Caco-2 (cell line): ENCODE results near the gene FAM135A. TPM values are rescaled to one million over a fixed set of nuclear protein-coding genes. Genes with fewer than 3 reads are reported as not detected.

Experiments
- BruUV-seq: library from RNA; stranded (reverse); fragments of 400-500 nt; replicated peaks from 2 replicates; lab custom pipeline; 2021; lab: Mats Ljungman, UMichigan
- CTCF ChIA-PET: fragments of 300-600 bp; sonication (Branson Sonifier 250); formaldehyde crosslinking; loops from one replicate; lab custom pipeline; 2022; ENCODE audit warnings: antibody characterized with exemption; lab: Charles Lee
- POLR2A ChIA-PET: fragments of 300-600 bp; sonication (Branson Sonifier 250); formaldehyde crosslinking; loops from one replicate; lab custom pipeline; 2022; ENCODE audit warnings: antibody characterized with exemption; lab: Charles Lee
- DNase-seq, 2 experiments: peaks; one replicate each; pipeline versions ENCODE4 v3.0.0 to v3.0.0-alpha.2; 2020 to 2022
- H3K27me3 ChIP-seq: replicated peaks from 2 replicates; pipeline ENCODE4 v1.6.0; 2011; ENCODE audit warnings: low read length; ENCODE audit not compliant: control insufficient read depth, insufficient read depth
- H3K36me3 ChIP-seq: 2 replicates; pipeline ENCODE4 v1.5.1; 2011; ENCODE audit warnings: low read length; ENCODE audit not compliant: control insufficient read depth, insufficient read depth
- H3K4me1 ChIP-seq: fragments of 250-450 bp; sonication (Bioruptor Pico); 2 replicates; pipeline ENCODE4 v1.5.1; 2020; ENCODE audit warnings: mild to moderate bottlenecking
- H3K4me3 ChIP-seq: 2 replicates; pipeline ENCODE4 v1.5.1; 2011; ENCODE audit warnings: low read depth, mild to moderate bottlenecking, control low read depth, low read length
- H3K9me3 ChIP-seq: fragments of 250-450 bp; sonication (Bioruptor Pico); 2 replicates; pipeline ENCODE4 v1.5.1; 2020; ENCODE audit warnings: mild to moderate bottlenecking, moderate library complexity
- H3K27ac Mint-ChIP-seq: one replicate; pipeline ENCODE4 v1.8.0; 2022; ENCODE audit warnings: mixed read lengths; ENCODE audit not compliant: unreplicated experiment
- H3K27me3 Mint-ChIP-seq: one replicate; pipeline ENCODE4 v1.8.0; 2022; ENCODE audit warnings: mixed read lengths; ENCODE audit not compliant: insufficient read depth, unreplicated experiment
- H3K36me3 Mint-ChIP-seq: one replicate; pipeline ENCODE4 v1.8.0; 2022; ENCODE audit warnings: mild to moderate bottlenecking, mixed read lengths; ENCODE audit not compliant: insufficient read depth, unreplicated experiment
- H3K4me1 Mint-ChIP-seq: one replicate; pipeline ENCODE4 v1.8.0; 2022; ENCODE audit warnings: low read depth, mixed read lengths; ENCODE audit not compliant: unreplicated experiment
- H3K4me3 Mint-ChIP-seq: one replicate; pipeline ENCODE4 v1.8.0; 2022; ENCODE audit warnings: mild to moderate bottlenecking, moderate library complexity, mixed read lengths; ENCODE audit not compliant: unreplicated experiment
- H3K9me3 Mint-ChIP-seq: one replicate; pipeline ENCODE4 v1.8.0; 2022; ENCODE audit warnings: mixed read lengths; ENCODE audit not compliant: unreplicated experiment
- CTCF ChIP-seq, 2 experiments: fragments of 200-600 bp in 1 of 2; IDR thresholded peaks; 1 replicate in 1 of 2; 2 replicates in 1 of 2; pipeline versions ENCODE4 v1.5.1 to v1.8.0; 2011 to 2022; ENCODE audit warnings: antibody characterized with exemption in 1 of 2, control low read depth in 1 of 2, inconsistent platforms in 1 of 2, low read depth in 1 of 2, low read length in 1 of 2, mild to moderate bottlenecking in 1 of 2, moderate library complexity in 1 of 2; ENCODE audit not compliant: insufficient read depth in 1 of 2, severe bottlenecking in 1 of 2, unreplicated experiment in 1 of 2
- intact Hi-C: fragments of 100-400 bp; cut with micrococcal nuclease; formaldehyde crosslinking; loops from one replicate; pipeline ENCODE4 v1.10.0; 2022; ENCODE audit not compliant: unreplicated experiment
- total RNA-seq: library from RNA; stranded (reverse); gene quantifications from 2 replicates; pipeline ENCODE4 v1.2.3, GENCODE V29; 2022

Gene FAM135A
- total RNA-seq, 1 experiment from 2014 or later: 18.7 TPM

- no peak overlapping the region for H3K4me3 ChIP-seq
- Mint-ChIP-seq H3K4me3 (no peak overlapping the region), H3K36me3 (no peaks in the 10 kb centered on the region), H3K4me1 (peaks cover 6% of the 10 kb centered on the region), H3K27ac (no peak overlapping the region), H3K27me3 (no peaks in the 10 kb centered on the region), H3K9me3 (peaks cover 5% of the 10 kb centered on the region)
- 0 out of 2 replicates have a peak, but pooled peaks cover 4% of the 10 kb centered on the region for H3K4me1 ChIP-seq
- H3K36me3 ChIP-seq: no peaks in the 10 kb centered on the region
- ChIA-PET CTCF (no interaction called here), POLR2A (interaction anchor here (0.6 to 1.1 kb wide), 2 partner anchors 25 kb away, joined by 3 read pairs; partner anchors contain the start of gene FAM135A)
- DNase-seq: no peak
- no peaks in the 10 kb centered on the region; the same call in 1 of the 2 replicates for H3K9me3 ChIP-seq
- no TSS peak for BruUV-seq
- TF ChIP-seq CTCF (IDR thresholded peaks at IDR 0.05; ENCODE audit: insufficient read depth in 1 of 2, low read depth in 1 of 2, low read length in 1 of 2, severe bottlenecking in 1 of 2, unreplicated experiment in 1 of 2): no peak
- H3K27me3 ChIP-seq: no peaks in the 10 kb centered on the region
- intact Hi-C loops: no loop called here
These were observed 24.5 kb upstream of the FAM135A start for GRCh38 chr6:70388814-70389213.

GRCh38 chr6:70389261-70389660, 24.0 kb upstream of the FAM135A start:
- DNase-seq: no peak

GRCh38 chr6:70390067-70390466, 23.2 kb upstream of the FAM135A start:
- Mint-ChIP-seq H3K36me3 (no peaks in the 10 kb centered on the region), H3K4me3 (no peak overlapping the region), H3K4me1 (peaks cover 6% of the 10 kb centered on the region), H3K9me3 (peaks cover 10% of the 10 kb centered on the region), H3K27me3 (no peaks in the 10 kb centered on the region), H3K27ac (no peak overlapping the region)
- no peaks in the 10 kb centered on the region for H3K36me3 ChIP-seq
- no peak for TF ChIP-seq CTCF (IDR thresholded peaks at IDR 0.05; ENCODE audit: insufficient read depth in 1 of 2, low read depth in 1 of 2, low read length in 1 of 2, severe bottlenecking in 1 of 2, unreplicated experiment in 1 of 2)
- no peak overlapping the region for H3K4me3 ChIP-seq
- intact Hi-C loops: no loop called here
- CTCF ChIA-PET: no interaction called here
- no peak for DNase-seq
- no peaks in the 10 kb centered on the region for H3K27me3 ChIP-seq
- no peaks in the 10 kb centered on the region; the same call in 1 of the 2 replicates for H3K9me3 ChIP-seq
- no TSS peak for BruUV-seq
- POLR2A ChIA-PET: no interaction called here
- 0 out of 2 replicates have a peak, but pooled peaks cover 4% of the 10 kb centered on the region for H3K4me1 ChIP-seq

More at GRCh38 chr6:70389261-70389660, 24.0 kb upstream of the FAM135A start:
- TF ChIP-seq CTCF (IDR thresholded peaks at IDR 0.05; ENCODE audit: insufficient read depth in 1 of 2, low read depth in 1 of 2, low read length in 1 of 2, severe bottlenecking in 1 of 2, unreplicated experiment in 1 of 2): no peak
- CTCF ChIA-PET: no interaction called here
- H3K27me3 ChIP-seq: no peaks in the 10 kb centered on the region
- no peaks in the 10 kb centered on the region for H3K36me3 ChIP-seq
- H3K4me1 Mint-ChIP-seq: peaks cover 6% of the 10 kb centered on the region
- H3K9me3 ChIP-seq: no peaks in the 10 kb centered on the region; the same call in 1 of the 2 replicates
- H3K27ac Mint-ChIP-seq: no peak overlapping the region
- H3K36me3 Mint-ChIP-seq: no peaks in the 10 kb centered on the region
- H3K4me3 ChIP-seq: no peak overlapping the region
- no peaks in the 10 kb centered on the region for H3K27me3 Mint-ChIP-seq
- intact Hi-C loops: no loop called here
- POLR2A ChIA-PET: interaction anchor here (0.6 to 1.1 kb wide), 2 partner anchors 24 to 25 kb away, joined by 3 read pairs; partner anchors contain the start of gene FAM135A
- peaks cover 9% of the 10 kb centered on the region for H3K9me3 Mint-ChIP-seq
- no peak overlapping the region for H3K4me3 Mint-ChIP-seq
- no TSS peak for BruUV-seq
- 0 out of 2 replicates have a peak, but pooled peaks cover 4% of the 10 kb centered on the region for H3K4me1 ChIP-seq
